DOHH2 (cell line): ENCODE results near the gene NDUFS1.
"Not testable (repeated sequence)": the region's sequence is repeated elsewhere in the genome, so short reads cannot be mapped to it uniquely, and the experiment has no call there.

Experiments
- H3F3A ChIP-seq: fragments of 200-600 bp; sonication (generic), shearing (Covaris generic); 2 replicates; pipeline ENCODE4 v1.6.0; 2016; ENCODE audit warnings: antibody characterized with exemption, mild to moderate bottlenecking; ENCODE audit not compliant: control insufficient read depth, insufficient read depth
- H3K27ac ChIP-seq: fragments of 200-600 bp; sonication (generic); 2 replicates; pipeline ENCODE4 v1.5.1; 2014; ENCODE audit warnings: low read depth, mild to moderate bottlenecking, low read length, moderate library complexity
- H3K27me3 ChIP-seq: fragments of 200-600 bp; sonication (generic); 2 replicates; pipeline ENCODE4 v1.6.1; 2014; ENCODE audit warnings: mild to moderate bottlenecking, low read length, mixed read lengths; ENCODE audit not compliant: control insufficient read depth
- H3K36me3 ChIP-seq: fragments of 200-600 bp; sonication (generic); 2 replicates; pipeline ENCODE4 v1.6.1; 2014; ENCODE audit warnings: mild to moderate bottlenecking, low read length, moderate library complexity, mixed read lengths; ENCODE audit not compliant: control insufficient read depth
- H3K4me1 ChIP-seq: fragments of 200-600 bp; sonication (generic); 2 replicates; pipeline ENCODE4 v1.6.1; 2014; ENCODE audit warnings: mild to moderate bottlenecking, low read length, mixed read lengths; ENCODE audit not compliant: control insufficient read depth
- H3K4me2 ChIP-seq: fragments of 200-600 bp; sonication (generic); 2 replicates; pipeline ENCODE4 v1.6.0; 2014; ENCODE audit warnings: mild to moderate bottlenecking, low read length, moderate library complexity
- H3K4me3 ChIP-seq: fragments of 200-600 bp; sonication (generic); 2 replicates; pipeline ENCODE4 v1.5.1; 2014; ENCODE audit warnings: mild to moderate bottlenecking, low read length, mixed read lengths
- H3K79me2 ChIP-seq: fragments of 200-600 bp; sonication (generic); 2 replicates; pipeline ENCODE4 v1.6.1; 2014; ENCODE audit warnings: mild to moderate bottlenecking, low read length, mixed read lengths; ENCODE audit not compliant: control insufficient read depth
- H3K9me2 ChIP-seq: fragments of 200-600 bp; sonication (generic); replicated peaks from 2 replicates; pipeline ENCODE4 v1.6.1; 2014; ENCODE audit warnings: mild to moderate bottlenecking, low read length, mixed read lengths; ENCODE audit not compliant: control insufficient read depth
- H3K9me3 ChIP-seq: fragments of 200-600 bp; sonication (generic); 2 replicates; pipeline ENCODE4 v1.6.1; 2014; ENCODE audit warnings: antibody characterized with exemption, low read length, mixed read lengths; ENCODE audit not compliant: control insufficient read depth, insufficient read depth
- H4K20me1 ChIP-seq: fragments of 200-600 bp; sonication (generic); 2 replicates; pipeline ENCODE4 v1.6.0; 2014; ENCODE audit warnings: low read depth, mild to moderate bottlenecking, antibody characterized with exemption, low read length, moderate library complexity; ENCODE audit not compliant: control insufficient read depth, insufficient read depth
- CTCF ChIP-seq: fragments of 200-600 bp; sonication (generic); IDR thresholded peaks from one replicate; pipeline ENCODE4 v1.5.1; 2014; ENCODE audit warnings: antibody characterized with exemption, mild to moderate bottlenecking, low read depth, low read length; ENCODE audit not compliant: poor library complexity, severe bottlenecking
- EZH2phosphoT487 ChIP-seq: fragments of 200-600 bp; sonication (generic); IDR thresholded peaks from 2 replicates; pipeline ENCODE4 v1.6.1; 2017; ENCODE audit warnings: borderline replicate concordance, mild to moderate bottlenecking, antibody characterized with exemption, low read length, moderate library complexity, mixed read lengths

NDUFS1 gene

GRCh38 chr2:206159346-206160124, at the start of gene NDUFS1, which contains the start of gene EEF1B2:
TSS of gene NDUFS1 (minus strand) at chr2:206159444. CDS start at chr2:206153678, 5,766 bp downstream.
TSS of gene EEF1B2 (plus strand) at chr2:206159895. CDS start at chr2:206159980, 85 bp downstream.
- Histone ChIP-seq H3K36me3 (peaks cover 72% of the 10 kb centered on the region), H3F3A (peaks cover 35% of the 10 kb centered on the region), H3K9me3 (no peaks in the 10 kb centered on the region), H3K27me3 (no peaks in the 10 kb centered on the region), H3K4me2 (peak within 1 kb of the TSS; percentile 93), H3K79me2 (peaks cover 88% of the 10 kb centered on the region), H3K9me2 (no peaks in the 10 kb centered on the region), H3K4me3 (peak within 1 kb of the TSS; percentile 100), H3K4me1 (peaks cover 41% of the 10 kb centered on the region), H4K20me1 (peaks cover 12% of the 10 kb centered on the region; the same call in 1 of the 2 replicates), H3K27ac (peak within 1 kb of the TSS; percentile 57)
- TF ChIP-seq EZH2phosphoT487 (no peak), CTCF (no peak)

- peaks cover 9% of the 10 kb centered on the region for H3K27me3 ChIP-seq
- no peaks in the 10 kb centered on the region for H3K4me1 ChIP-seq
- no peaks in the 10 kb centered on the region for H3K9me2 ChIP-seq
- no peaks in the 10 kb centered on the region for H4K20me1 ChIP-seq
- H3K4me2 ChIP-seq, result no peak overlapping the region
- no peak overlapping the region for H3K4me3 ChIP-seq
- H3K36me3 ChIP-seq, result no peaks in the 10 kb centered on the region
- TF ChIP-seq EZH2phosphoT487 (no peak), CTCF (no peak)
- no peak overlapping the region for H3K27ac ChIP-seq
- H3F3A ChIP-seq, result no peaks in the 10 kb centered on the region
- no peaks in the 10 kb centered on the region for H3K9me3 ChIP-seq
- no peaks in the 10 kb centered on the region for H3K79me2 ChIP-seq
Observed at GRCh38 chr2:206208900-206209299, 49.7 kb upstream of the NDUFS1 start.

- H3K27ac ChIP-seq, H3K27me3 ChIP-seq, H3K9me3 ChIP-seq, H3F3A ChIP-seq, H3K9me2 ChIP-seq, H3K4me2 ChIP-seq, H4K20me1 ChIP-seq, H3K4me1 ChIP-seq, H3K36me3 ChIP-seq, H3K79me2 ChIP-seq, H3K4me3 ChIP-seq: not testable (repeated sequence)
Observed at GRCh38 chr2:206207316-206207715, 48.1 kb upstream of the NDUFS1 start.

GRCh38 chr2:206204710-206205109, 45.5 kb upstream of the NDUFS1 start:
- Histone ChIP-seq H3F3A (no peaks in the 10 kb centered on the region), H3K4me2 (no peak overlapping the region), H3K9me3 (no peaks in the 10 kb centered on the region), H3K4me1 (no peaks in the 10 kb centered on the region), H3K36me3 (no peaks in the 10 kb centered on the region), H3K4me3 (no peak overlapping the region), H4K20me1 (no peaks in the 10 kb centered on the region), H3K9me2 (no peaks in the 10 kb centered on the region), H3K27ac (no peak overlapping the region), H3K27me3 (peaks cover 4% of the 10 kb centered on the region; the same call in 1 of the 2 replicates), H3K79me2 (no peaks in the 10 kb centered on the region)
- TF ChIP-seq CTCF (no peak), EZH2phosphoT487 (no peak)
